K562 (cell line): Measurements from ENCODE around the gene CHTF8.

ENCODE experiments used
- ATF1 ChIP-seq, 2 experiments: fragments of 450-650 bp in 1 of 2; IDR thresholded peaks; 2 replicates each; pipeline ENCODE4 v1.6.1; 2016; ENCODE audit warnings: missing compliant biosample characterization in 1 of 2, missing genetic modification characterization in 1 of 2
- CBX1 ChIP-seq: sonication (generic); IDR thresholded peaks from 2 replicates; pipeline ENCODE4 v1.6.1; 2016; ENCODE audit warnings: antibody characterized with exemption, low read depth, mild to moderate bottlenecking
- GTF2F1 ChIP-seq: IDR thresholded peaks from 2 replicates; pipeline ENCODE4 v1.6.1; 2011; ENCODE audit warnings: low read depth, low read length, improper control_type of control experiment
- TAF1 ChIP-seq: IDR thresholded peaks from 2 replicates; pipeline ENCODE4 v1.6.1; 2011; ENCODE audit warnings: mild to moderate bottlenecking, low read length, moderate library complexity; ENCODE audit not compliant: insufficient read depth, control insufficient read depth, severe bottlenecking; ENCODE audit errors: extremely low read depth
- TF ChIP-seq, protein P1 (sequence below): sonication (generic); formaldehyde crosslinking; IDR thresholded peaks from 2 replicates; pipeline ENCODE4 v1.8.1; 2023; ENCODE audit warnings: mild to moderate bottlenecking, missing genetic modification reagents

DNA sequence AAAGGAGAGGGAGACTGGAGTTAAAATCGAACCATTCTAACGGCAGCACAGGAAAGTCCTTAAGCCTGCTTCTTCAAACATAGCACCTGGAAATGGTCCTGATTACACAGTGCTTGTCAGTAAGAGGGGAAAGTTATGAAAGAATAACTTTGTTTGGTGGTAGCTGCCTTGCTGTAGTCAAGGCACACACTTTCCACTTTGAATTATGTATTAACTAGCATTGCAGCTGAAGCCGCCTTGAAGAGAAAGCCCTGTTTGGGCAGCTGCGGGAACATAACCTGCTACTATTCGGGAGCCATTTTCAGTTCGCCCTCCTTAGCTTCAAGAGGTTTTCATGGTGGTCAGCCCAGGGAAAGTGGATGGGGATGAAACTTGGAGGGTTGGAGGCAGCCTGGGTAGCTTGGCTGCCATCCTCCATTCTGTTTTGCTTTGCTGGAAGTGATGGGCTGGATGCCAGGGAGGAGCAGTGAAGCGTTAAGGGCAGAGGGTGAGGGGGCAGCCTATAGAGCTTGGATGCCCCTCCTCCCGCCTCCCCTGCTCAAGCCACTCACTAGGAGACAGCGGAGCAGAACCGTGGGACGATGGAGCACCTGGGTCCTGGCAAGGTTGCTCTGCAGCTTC lies 32.2 kb downstream of the CHTF8 start:
- TF ChIP-seq, protein P1, sequence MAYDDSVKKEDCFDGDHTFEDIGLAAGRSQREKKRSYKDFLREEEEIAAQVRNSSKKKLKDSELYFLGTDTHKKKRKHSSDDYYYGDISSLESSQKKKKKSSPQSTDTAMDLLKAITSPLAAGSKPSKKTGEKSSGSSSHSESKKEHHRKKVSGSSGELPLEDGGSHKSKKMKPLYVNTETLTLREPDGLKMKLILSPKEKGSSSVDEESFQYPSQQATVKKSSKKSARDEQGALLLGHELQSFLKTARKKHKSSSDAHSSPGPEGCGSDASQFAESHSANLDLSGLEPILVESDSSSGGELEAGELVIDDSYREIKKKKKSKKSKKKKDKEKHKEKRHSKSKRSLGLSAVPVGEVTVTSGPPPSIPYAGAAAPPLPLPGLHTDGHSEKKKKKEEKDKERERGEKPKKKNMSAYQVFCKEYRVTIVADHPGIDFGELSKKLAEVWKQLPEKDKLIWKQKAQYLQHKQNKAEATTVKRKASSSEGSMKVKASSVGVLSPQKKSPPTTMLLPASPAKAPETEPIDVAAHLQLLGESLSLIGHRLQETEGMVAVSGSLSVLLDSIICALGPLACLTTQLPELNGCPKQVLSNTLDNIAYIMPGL (CRISPR knock-in tag), result no peak
- TF ChIP-seq ATF1 (CRISPR knock-in tag; IDR thresholded peaks at IDR 0.05), result no peak
- TF ChIP-seq ATF1 (tag; IDR thresholded peaks at IDR 0.05), result no peak
- TF ChIP-seq TAF1, result no peak
- TF ChIP-seq GTF2F1, result no peak
- no peak for TF ChIP-seq CBX1
